HG03565 (cell line): ENCODE data around the gene EIF2B1.
"Not testable (repeated sequence)": the region's sequence is repeated elsewhere in the genome, so short reads cannot be mapped to it uniquely, and the experiment has no call there.

Source experiments
- ATAC-seq: cut with Tn5 transposase; IDR thresholded peaks from one replicate; pipeline ENCODE4 v1.9.1; 2021; ENCODE audit warnings: mild to moderate bottlenecking, moderate library complexity; ENCODE audit not compliant: unreplicated experiment

Gene EIF2B1

DNA sequence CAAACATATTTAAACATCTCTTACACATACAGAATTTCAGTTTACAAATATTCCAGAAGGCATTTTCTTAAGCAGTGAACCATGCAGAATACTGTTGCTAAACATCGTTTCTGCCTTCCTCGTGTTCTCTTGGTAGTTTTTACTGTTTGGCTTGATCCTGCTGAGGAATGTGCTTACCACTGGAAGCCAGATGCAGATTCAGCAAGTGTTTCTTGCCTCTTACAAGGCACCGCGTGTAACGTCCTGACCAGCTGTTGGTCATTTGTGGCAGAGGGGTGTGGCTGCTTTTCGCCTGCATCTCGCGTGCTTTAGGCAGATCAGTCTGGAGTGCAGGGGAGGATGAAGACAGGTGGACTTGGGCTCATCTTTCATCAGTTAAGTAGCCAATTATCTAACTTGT lies 12.4 kb downstream of the EIF2B1 start:
- no peak for ATAC-seq

DNA sequence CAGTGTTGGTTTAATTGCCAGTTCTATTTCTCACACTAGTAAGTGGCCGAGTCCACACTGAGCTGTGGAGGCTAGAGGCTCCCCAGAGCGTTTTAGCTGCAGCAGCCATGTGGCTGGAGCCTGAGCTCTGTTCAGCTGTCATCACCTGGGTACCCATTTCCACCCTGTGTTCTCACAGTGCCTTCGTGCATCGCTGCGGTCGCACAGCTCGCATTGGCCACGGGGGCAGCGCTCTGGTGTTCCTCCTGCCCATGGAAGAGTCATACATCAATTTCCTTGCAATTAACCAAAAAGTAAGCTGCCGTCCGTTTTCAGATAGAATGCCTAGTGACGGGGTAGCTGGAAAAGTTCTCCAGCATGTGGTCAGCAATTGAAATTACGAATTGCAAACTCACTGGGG lies 15.9 kb downstream of the EIF2B1 start:
- ATAC-seq = no peak

DNA sequence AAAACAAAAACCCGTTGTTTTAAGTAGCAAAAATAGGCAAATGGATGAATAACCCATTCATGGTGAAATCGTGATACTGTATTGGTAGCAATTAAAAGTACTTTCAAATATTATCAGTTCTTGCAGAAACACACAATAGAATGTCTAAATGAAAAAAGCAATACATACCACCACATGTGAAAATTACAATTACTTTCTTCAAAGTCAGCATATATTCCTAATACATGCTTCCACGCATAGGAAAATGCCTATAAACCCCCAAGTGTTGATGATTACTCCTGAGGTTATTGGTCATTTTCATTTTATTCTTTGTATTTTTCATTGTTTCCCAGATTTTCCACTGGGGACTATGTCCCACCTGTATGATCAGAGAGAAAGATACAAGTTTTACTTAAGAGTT lies 16.3 kb downstream of the EIF2B1 start:
- ATAC-seq = no peak

DNA sequence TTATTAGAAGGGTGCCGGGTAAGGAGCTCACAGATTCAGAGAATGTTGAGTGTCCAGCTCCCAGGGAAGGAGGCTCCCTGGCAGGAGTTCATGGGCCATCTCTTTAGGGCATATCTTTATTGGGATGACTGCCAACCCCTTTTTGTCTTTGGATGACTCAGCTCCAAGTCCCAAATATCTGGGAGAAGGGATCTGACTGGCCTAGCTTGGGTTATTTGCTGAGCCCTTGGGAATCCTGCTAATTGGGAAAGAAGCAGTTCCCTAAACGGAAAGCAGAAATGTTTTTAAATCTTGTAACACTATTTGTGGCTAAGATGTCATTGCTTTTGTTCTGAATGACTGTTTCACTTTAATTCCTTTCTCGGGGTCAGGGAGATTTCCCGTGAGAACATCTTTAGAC lies 19.0 kb downstream of the EIF2B1 start:
- ATAC-seq = no peak

DNA sequence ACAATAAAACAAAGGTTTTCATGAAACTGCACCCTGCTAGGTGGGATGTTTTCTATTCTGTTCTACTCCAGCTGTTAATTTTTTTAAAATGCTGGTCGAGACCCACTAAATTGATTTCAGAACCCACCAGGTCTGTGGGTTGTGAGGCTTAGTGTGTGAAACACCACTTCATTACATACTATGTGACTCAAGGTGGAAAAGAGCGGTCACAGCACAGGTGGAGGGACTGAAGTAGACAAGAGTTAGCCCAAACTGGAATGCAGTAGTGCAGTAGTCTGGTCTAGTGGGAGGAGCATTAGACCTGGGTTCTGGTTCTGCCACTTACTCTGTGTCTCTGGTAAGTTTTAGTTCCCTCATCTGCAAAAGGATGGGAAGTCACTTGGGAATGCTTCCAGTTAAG lies 19.4 kb downstream of the EIF2B1 start:
- no peak for ATAC-seq

DNA sequence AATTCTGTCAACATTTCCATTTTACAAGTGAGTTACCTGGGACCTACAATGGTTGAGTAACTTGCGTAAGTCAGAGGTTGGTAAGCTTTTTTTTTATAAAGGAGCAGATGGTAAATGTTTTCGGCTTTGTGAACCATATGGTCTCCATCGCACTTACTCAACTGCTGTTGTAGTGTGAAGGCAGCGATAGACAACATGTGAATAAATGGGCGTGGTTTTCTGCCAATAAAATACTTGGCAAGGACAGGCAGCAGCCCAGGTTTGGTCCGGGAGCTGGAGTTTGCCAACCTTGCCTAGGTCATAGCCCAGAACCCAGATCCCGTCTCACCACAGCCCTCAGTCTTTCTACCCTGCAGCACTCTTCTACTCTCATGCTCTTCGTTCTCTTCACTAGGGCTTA lies 25.3 kb downstream of the EIF2B1 start:
- no peak for ATAC-seq

DNA sequence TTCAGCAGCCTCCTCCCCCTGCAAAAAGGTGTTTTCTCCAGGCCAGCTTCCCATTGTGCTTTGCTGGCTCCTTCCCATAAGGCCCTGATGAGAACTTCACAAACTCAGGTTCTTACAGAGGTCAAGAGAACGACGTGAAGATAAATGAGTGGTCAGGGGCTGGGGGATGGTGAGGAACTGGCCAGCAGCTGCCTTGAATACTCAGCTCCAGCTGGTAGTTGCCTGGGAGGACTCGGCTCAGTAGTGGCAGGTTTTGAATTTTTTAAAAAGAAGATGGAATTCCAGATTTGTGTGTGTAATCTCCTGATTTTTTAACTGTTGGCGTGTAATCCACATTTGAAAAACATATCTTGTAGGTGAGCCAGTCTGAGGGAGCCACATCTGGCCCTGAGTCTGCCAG lies 25.7 kb downstream of the EIF2B1 start:
- no peak for ATAC-seq

DNA sequence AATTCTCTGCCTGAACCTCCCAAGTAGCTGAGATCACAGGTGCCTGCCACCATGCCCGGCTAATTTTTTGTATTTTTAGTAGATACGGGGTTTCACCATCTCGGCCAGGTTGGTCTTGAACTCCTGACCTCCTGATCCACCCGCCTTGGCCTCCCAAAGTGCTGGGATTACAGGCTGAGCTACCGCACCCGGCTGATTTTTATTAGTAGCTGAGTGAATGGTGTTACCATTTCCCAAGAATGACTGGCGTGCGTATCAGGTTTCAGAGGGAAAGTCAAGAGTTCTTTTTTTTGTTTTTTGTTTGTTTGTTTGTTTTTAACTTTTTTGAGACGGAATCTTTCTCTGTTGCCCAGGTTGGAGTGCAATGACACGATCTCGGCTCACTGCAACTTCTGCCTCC lies 30.0 kb downstream of the EIF2B1 start:
- not testable (repeated sequence) for ATAC-seq

DNA sequence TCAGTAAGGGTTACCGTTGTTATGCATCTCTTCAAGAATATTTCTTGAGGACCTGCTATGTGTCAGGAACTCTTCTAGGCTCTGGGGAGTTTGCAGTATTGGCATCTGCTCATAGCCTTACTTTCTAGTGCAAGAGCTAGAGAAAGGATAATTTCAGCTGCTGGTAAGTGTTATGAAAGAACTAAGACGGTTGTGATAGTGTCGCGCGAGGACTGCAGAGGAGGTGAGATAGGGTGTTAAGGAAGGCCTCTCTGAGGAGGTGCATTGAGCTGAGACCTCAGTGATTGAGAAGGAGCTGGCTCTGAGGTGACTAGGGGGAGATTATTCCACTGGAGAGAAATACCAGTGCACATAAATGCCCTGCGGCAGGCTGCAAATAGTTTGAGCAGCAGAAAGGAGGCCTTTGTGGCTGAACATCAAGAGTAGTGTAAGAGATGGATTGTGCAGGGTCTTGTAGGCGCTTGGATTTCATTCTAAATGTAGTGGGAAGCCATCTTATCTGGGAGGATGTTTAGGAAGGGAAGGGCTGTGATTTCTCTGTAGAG lies 30.8 kb downstream of the EIF2B1 start:
- no peak for ATAC-seq

DNA sequence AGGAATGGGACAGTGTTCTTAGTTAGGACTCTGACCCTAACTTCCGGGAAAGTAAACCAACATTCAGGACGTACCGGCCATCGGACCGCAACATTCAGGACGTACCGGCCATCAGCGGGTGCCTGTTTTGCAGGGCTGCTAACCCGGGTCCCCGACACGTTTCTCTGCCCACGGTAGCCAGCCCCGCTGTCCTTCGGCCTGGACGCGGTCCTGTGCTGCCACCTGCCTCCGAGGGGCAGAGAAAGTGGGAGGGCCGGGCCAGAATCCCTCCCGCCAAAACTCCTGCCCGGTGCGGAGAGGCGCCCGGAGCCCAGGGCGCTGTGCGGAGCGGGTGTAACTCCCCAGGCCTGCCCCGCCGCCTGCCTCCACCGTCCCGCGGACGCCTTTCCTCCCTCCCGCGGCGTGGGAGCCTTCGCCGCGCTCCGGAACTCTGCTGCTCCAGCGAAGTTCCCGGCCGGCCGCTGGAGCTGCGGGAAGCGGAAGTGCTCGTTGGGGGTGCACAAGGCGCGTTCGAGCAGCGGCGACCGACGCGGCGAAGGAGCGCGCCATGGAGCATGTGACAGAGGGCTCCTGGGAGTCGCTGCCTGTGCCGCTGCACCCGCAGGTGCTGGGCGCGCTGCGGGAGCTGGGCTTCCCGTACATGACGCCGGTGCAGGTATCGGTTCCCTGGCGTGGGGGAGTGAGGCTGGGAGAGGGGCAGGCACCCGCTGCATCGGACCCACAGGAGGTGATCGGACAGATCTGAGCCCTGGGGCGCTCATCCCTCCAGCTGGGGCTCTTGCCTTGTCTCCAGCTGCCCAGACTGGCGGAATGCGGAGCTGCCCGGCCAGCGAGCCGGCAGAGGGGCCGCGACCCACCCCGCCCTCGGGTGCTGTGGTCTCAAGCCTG lies 31.6 kb downstream of the EIF2B1 start, which contains the start of gene DDX55:
Gene DDX55 (plus strand): TSS at position 498 of the 888 bp plus-strand sequence. CDS start 50 bp downstream, at position 548.
- ATAC-seq = peak; percentile 80

DNA sequence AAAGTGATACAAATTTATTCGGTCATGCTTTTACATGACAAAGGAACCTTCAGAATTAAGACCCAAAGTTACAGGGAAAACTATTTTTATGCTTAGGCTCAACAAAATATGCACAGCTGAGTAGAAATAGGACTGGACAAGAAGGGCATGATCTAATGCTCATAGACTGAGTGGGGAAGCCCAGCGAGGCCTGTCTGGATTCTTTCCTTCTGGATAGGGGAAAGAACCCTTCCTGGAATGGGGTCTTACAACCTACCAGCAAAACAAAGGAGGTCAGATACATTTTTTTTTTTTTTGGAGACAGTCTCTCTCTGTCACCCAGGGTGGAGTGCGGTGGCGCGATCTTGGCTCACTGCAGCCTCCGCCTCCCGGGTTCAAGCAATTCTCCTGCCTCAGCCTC lies 33.8 kb downstream of the EIF2B1 start:
- no peak for ATAC-seq

DNA sequence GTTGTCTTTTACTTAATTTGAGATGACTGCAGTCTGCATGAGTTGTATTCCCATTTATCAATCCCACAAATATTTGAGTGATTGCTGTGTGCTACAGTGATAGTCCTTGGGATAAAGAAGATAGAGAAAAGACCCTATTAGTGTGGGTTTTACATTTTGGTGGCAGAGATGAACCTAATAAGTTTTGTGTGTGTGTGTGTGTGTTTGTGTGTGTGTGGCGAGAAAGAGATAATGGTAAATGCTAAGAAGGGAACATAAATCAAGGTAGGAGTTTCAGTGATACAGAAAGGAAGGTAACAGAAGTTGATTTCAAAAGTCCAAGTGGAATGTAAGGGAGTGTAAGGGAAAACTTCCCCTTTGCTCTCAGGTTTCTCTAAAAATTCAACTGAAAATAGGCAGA lies 34.2 kb downstream of the EIF2B1 start:
- no peak for ATAC-seq

DNA sequence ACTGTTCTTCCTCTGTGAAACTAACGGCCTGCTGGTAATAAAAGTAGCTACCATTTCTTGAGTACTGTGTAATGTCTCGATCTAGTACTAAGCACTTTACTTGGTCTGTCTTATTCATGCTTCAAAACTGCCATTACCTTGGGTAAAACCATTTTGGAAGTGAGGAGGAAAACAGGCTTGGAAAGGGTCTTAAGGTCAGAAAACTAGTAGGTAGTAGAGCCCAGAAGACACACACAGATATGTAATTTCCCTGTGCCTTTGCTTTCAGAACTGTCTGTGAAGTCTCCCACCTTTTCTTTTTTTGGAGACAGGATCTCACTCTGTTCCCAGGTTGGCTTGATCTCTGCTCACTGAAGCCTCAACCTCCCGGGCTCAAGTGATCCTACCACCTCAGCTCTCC lies 35.0 kb downstream of the EIF2B1 start:
- ATAC-seq = no peak

DNA sequence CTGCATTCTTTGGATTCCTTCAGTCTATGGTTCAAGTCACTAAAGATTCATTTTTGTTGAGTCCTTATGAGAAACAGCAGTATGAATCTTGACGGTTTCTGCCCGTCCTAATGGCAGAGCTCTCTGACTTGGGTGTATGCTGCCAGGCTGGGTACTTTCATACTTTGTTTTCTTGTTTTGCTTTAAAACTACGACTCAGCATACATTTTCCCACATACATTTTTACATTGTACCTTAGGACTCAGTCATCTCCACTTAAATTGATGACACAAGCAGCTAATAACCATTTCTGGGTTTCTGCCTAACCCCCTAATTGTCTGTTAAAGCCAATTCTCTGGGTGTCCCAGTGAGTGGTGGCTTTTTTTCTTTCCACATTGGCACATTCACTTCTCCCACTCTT lies 36.4 kb downstream of the EIF2B1 start:
- ATAC-seq = no peak

DNA sequence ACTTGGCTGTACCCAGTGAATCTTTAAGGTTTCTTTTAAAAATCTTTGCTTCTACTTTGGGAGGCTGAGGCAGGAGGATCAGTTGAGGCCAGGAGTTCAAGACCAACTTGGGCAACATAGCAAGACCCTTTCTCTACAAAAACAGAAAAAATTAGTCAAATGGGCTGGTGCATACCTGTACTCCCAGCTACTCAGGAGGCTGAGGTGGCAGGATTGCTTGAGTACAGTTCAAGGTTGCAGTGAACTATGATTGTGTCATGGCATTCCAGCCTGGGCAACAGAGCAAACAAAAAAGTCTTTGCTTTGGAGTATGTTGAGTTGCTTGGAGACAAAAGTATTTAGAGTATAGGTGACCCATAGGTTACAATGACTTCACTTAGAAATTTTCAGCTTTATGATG lies 37.8 kb downstream of the EIF2B1 start:
- no peak for ATAC-seq

DNA sequence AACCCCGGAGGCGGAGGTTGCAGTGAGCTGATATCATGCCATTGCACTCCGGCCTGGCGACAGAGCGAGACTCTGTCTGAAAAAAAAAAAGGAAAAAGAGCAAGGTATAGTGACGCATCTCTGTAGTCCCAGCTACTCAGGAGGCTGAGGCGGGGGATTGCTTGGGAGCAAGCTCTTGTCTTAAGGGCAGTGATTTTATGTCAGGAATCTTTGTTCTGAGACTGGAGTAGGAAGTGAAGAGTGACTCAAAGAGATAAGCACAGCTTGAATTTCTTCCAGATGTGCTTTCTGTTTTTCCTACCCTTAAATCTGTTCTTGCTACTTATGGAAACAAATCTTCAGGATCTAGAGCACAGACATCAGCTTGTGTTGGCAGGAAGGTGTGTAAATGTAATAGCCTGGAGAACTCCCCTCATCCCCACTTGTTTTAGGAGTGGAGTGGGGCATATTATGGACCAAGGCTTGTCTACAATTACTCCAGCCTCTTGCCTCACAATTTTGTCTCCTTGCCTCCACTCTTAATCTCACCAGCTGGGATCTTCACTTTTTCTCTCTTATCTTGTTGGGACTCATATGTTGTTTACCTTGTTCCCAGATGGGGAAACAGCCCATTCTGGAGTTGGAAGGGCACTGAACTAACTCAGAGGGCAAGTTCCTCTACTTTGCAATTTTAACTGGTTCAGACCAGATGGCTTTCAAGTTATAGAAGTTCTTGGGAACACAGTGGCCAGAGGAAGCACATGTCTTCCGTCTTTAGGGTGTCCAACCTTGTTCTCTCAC lies 41.6 kb downstream of the EIF2B1 start:
- ATAC-seq = no peak

DNA sequence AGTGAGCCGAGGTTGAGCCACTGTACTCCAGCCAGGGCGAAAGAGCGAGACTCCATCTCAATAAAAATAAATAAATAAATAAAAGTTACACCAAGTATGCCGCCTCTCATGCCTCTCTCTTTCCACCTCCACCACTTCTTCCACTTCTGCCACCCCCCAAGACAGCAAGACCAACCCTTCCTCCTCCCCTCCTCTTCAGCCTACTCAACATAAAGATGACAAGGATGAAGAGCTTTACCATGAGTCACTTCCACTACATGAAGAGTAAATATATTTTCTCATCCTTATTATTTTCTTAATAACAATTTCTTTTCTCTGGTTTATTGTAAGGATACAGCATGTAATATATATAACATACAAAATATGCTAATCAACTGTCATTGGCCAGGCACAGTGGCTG lies 52.7 kb downstream of the EIF2B1 start:
- no peak for ATAC-seq

DNA sequence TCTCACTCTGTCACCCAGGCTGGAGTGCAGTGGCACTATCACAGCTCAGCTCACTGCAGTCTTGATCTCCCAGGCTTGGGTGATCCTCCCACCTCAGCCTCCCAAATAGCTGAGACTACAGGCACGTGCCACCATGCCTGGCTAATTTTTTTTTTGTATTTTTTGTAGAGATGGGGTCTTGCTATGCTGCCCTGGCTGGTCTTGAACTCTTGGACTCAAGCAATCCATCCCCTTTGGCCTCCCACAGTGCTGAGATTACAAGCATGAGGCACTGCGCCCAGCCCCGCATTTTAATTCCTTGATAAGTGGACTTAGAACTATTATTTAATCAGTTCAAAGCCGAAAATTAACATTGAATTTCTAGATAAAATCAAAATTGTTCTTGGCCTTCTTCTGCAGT lies 54.7 kb downstream of the EIF2B1 start:
- ATAC-seq = not testable (repeated sequence)

DNA sequence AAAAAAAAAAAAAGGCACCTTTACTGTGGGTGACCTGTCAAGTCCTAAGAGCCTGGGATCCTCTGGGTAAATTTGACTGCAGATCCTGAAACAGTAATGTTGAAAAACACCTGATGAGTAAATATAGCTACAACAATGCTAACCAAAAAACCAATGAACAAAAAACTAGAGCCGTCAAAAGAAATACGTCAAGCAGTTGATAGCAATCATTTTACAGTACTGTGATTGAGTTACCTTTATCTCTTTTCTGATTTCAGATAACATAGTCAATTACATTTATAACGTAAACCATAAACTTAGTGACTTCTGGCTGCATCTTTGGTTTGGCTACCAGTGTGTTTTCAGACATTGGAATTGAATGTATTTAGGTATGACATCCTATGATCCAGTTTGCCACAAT lies 55.2 kb downstream of the EIF2B1 start:
- no peak for ATAC-seq

DNA sequence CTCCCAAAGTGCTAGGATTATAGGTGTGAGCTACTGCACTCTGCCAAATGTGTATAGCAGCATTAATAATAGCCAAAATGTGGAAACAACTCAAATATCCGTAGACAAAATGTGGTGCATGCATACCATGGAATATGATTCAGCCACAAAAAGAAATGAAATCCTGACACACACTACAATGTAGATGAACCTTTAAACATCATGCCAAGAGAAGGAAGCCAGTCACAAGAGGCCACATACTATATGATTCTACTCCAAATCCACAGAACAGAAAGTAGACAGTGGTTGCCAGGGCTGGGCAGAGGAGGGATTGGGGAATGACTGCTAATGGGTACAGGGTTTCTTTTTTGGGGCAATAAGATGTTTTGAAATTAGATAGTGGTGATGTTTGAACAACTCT lies 56.9 kb downstream of the EIF2B1 start:
- ATAC-seq = no peak

DNA sequence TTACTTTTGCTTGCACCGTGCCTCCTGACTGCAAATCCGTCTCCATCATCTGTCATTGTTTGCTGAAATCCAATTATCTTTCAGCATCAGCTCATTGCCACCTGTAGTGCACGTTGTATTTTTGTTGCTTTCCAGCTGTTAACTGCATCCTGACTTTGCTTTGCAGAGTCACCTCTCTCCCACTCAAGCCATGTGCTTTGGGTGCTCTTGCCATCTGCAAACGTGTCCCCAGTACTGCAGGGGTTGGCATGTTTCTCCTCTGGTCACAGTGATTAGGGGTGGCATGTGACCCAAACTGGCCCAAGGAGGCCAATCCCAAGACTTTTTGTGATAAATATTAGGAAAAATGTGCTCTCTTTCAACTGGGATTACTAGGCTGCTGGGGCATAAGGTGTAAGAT lies 59.6 kb downstream of the EIF2B1 start:
- no peak for ATAC-seq

DNA sequence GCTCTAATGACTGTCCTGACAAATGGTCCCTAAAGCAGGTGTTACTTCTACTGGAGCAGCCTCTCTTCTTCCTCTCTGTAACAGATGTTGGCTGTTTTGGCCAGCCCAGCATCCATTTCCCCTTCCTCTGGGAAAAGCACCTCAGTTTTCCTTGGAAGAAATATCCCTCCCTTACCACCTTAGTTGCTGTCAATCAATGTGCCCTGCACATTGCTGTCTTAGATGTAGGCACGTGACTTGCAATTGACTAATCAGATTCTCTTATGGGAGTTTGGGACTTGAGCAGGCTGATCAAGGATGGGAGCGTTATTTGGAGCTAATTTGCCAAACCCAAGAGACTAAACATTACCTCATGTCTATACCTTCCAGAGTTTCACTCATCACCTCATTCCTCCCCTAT lies 61.1 kb downstream of the EIF2B1 start:
- ATAC-seq = no peak
